Occipital lobe (tissue), 2 donors: ENCODE results near the gene MAD1L1. TPM values are rescaled to one million over a fixed set of nuclear protein-coding genes. Genes with fewer than 3 reads are reported as not detected.
"Not testable (repeated sequence)": the region's sequence is repeated elsewhere in the genome, so short reads cannot be mapped to it uniquely, and the experiment has no call there.

Source experiments
- DNase-seq: peaks from one replicate; lab custom pipeline; 2025; lab: John Stamatoyannopoulos, UW
- total RNA-seq: library from RNA; depleted of rRNA; stranded (reverse); fragments of >200 nt; gene quantifications from one replicate; pipeline ENCODE4 v1.2.3, GENCODE V29; 2014

MAD1L1 gene
- total RNA-seq, 1 donor from 2014 or later: 24.2 TPM

DNA sequence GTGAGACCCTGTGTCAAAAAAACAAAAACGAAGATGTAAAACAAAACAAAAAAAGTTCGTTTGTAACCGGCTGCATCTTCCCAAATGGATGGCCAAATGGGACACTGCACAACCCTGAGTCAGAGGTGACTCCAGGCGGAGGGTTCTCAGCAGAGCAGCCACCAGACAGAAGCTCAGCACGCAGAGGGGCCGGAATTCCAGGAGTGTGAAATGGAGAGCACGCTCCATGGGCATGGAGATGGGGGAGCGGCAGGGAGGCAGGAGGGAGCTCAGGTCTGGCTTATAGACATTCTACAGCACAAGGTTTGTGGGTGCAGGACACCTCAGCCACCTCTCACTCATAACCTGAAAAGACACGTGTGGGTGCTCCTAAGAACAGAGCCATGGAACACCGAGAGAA is 227.0 kb downstream of the MAD1L1 start:
- no peak for DNase-seq

DNA sequence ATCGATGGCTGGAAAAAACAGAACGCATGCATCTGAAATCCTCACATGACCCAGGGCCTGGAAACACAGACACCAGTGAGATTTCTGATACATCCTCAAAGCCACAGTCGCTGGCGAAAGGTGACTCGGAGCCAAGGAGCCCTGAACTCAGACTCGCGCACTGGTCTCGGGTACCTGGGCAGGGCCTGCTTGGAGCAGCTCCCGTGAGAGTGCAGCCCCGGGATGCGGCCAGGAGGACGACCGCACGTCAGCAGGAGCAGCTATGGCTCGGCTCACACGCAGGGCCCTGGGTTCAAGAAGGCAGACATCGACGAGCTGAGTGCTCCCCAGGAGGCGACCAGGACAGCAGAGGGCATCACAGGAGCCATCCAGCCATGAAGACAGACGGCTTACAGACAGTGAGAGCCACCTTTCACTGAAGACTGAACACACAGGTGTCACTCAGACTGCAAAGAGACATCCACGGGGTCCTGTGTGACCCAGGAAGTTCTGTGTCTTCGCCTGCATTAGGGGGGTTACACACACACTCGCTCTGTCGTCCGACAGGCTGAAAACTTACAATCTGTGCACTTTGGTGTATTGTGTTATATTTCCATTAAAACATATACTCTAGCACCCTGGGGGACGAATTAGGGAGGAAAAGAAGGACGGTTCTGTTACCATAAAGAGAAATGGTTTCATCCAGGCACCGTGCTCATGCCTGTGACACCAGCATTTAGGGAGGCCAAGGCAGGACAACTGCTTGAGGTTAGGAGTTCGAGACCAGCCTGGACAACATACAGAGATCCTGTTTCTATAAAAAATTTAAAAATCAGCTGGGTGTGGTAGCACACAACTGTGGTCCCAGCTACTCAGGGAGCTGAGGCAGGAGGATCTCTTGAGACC is 227.7 kb downstream of the MAD1L1 start:
- no peak for DNase-seq

DNA sequence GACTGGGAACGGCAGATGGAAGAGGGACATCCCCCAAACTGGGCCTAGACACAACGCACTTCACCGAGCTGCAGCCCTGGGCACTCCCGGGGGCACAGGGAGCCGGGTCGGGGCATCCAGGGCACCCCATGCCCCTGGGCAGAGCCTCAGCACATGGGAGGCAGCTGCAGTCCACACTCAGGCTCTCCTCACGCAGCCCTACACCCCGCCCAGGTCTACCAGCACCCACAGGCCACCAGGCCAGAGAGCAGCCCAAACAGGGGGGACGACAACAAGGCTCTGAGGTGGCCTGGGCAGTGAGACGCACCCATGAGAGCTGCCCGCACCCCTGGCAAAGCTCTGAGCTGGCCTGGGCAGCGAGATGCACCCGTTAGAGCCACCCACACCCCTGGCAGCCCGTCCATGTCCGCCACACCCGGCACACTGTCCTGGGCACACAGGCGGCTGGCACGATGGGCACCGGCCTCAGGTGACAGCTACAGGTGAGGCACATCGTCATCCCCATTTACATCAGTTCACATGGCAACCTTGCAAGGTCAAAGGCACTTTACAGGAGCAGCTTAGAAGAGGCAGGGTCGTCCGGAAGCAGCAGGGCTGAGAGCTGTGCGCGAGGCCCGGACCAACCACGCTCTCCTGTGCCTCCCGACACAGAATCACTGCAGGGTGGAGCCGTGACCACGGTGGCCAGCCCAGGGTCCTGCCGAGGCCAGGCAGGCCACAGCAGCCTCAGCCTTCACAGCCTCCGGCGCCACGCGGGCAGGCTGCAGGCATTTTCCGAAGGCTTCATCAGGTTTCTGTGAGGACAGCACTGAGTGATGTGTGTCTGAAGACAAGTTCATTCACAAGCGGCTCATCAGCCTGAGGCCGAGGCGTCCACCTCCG is 228.6 kb downstream of the MAD1L1 start:
- no peak for DNase-seq

DNA sequence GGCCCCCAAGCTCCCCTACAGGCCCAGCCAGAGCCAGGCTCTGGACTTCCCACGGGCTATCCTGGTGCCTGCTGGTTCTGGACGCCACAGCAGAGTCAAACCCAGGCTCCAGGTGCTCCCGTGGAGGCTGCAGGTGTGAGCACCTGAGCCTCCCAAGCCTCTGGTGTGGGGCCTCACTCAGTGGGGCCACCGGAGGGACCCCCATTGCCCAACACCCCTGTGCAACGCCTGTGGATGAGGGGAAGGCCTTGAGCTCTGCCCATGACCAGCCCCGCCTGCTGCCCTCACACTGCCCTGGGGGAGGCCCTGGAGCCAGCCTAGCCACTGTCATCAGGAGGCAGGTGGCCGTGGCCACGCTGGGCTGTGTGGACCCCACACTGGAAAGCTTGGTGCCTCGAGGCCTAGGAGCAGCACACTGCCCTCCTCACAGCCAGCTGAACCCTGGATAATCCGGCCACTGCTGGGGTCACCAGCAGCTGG is 229.3 kb downstream of the MAD1L1 start:
- DNase-seq: no peak

DNA sequence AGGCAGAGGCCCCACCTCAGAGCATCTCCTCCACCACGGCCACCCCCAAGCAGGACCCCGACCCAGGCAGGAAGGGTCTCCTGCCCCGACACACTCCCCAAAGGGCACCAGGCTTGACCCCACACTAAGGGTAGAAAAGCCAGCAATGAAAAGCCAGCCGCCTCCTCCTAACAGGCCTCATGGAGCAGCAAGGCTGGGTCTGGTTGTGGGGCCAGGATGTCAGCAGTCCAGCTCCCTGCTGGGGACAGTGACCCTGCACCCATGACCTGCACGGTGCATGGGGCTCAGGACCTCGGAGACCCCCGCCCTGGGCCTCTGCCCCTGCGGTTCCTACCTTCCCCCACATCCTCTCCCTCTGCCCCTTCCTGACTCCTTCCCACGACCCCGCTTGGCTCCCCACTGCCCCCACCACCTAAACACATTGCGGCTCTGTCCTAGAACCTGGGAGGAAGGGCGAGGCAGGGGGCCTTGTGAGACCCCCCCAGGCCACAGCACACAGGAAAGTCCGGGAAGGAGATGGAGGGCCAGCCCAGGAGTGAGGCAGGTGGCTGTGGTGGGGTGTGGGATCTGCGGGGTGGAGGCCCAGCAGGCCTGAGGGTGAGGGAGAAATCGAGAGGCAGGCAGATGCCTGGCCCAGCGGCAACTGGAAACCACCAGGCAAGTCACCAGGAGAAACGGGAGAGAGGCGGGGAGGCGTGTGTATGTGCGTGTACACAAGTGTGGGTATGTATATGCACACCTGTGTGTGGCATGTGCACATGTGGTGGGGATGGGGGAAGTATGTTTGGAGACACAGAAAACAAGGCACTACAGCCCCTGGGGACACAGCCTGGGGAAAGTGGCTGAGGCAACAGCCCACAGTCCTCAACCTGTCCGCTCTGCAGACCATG is 229.9 kb downstream of the MAD1L1 start:
- DNase-seq: no peak

DNA sequence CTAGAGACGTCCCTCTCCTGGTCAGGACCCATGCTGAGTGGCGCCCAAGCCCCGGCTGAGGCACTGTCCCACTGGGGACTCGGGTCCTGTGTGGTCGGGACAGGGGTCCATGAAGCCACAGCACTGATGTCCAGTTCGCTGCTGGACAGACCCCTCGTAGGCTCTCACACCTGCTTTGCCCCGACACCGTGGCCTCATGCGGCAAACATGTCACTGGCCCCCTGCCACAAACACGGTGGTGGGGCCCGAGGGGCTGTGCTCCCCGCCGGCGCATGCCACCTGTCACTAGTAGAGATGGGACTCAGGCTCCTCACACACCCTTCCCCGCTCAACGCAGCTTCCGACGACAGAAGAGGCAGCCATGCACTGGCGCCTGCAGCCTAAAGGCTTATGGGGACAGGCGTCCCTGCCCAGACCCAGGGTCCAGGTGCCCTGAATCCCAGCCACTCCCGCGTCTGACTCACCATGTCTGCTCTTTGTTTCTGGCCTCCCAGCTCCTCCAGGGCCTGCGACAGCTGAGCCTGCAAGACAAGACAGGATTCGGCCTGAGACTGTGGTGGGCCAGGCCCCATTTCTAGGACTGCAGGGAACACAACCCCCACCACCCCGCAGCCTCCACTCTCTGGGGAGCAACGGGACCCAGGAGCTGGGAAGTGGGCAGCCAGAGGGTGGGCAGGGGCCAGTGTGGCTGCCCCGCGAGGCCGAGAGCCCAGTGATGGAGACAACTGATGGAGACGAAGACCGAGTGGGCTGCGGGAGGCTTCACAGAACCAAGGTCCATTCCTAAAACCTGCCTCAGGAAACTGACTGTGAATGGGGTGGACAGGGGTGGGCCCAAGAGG is 230.9 kb downstream of the MAD1L1 start:
- DNase-seq: no peak

DNA sequence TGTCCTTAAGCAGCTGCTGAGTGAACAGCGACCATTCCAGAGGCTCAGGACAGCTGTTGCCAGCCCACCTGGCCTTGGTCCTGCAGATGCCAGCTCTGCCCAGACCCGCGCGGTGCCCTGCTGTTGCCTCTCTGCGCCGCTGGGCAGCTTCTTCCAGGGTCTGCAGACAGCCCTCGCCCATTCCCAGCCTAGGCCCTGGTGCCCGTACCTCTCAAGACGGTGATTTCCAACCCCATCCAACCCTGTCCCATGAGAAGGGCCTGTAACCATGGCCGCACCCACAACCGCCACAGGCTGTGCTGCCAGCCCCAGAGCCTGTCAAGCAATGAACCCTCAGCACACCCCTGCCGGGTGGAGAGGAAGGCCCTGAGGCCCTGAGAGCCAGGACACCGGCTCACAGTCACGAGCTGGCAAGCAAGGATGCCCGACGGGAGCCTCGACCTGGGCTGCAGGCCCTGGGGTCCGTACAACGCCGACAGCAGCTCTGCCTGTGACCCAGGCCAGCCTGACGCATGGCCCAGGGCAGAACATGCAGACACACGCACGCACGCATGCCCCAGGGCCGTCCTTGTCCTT is 231.9 kb downstream of the MAD1L1 start:
- DNase-seq: no peak

DNA sequence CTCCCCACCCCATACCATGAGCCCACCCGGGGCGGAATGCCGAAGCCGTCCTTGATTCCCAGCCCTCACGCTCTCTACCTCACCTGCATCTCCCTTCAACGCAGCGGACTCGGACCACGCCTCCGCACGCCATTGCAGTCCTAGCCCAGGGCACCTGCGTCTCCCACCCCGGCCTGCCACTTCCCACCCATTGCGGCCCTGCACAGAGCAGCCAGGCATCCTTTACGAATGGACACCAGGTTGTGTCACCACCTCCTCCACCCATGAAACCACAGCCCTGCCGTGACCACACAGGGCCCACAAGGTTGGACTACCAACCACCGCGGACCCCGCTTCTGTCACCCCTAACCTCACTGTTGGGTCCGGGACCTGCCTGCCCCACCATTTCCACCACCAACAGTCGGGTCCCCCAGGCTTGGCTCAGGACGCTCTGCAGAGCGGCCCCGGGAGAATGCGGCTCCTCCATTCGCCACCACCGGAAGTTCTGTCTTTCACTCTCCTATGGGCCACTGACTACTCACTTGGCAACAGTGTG is 232.5 kb downstream of the MAD1L1 start:
- DNase-seq: no peak

DNA sequence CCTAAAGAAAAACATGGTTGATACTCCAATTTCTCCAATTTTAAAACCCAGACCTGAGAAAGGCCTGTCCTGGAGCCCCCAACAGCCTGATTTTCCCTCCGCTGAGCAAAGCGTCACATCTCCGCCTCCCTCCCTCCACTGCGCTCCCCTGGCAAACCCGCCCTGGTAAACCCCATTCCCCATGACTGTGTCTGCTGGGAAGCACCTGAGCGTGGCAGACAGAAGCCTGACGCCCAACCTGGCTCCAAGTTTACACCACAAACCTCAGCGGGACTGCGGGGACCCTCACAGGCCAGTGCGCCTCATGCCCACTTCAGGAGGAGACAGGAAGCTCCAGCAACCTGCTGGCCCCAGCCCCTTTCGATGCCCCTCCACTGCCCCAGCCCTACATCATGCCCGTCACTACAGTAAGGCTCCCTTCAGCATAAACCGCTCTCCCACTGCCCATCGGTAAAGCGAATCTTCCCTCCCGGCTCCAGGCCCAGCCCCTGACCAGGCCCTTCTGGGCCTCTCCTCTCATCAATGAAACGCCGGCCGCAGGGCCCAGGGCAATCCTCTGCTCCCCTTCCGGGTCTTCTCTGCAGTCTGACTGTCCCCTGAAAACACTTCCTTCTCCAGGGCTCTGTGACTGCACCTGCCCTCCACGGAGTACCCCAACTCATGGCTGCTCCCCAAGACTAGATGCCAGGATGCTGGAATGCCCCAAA is 233.3 kb downstream of the MAD1L1 start:
- DNase-seq: no peak

DNA sequence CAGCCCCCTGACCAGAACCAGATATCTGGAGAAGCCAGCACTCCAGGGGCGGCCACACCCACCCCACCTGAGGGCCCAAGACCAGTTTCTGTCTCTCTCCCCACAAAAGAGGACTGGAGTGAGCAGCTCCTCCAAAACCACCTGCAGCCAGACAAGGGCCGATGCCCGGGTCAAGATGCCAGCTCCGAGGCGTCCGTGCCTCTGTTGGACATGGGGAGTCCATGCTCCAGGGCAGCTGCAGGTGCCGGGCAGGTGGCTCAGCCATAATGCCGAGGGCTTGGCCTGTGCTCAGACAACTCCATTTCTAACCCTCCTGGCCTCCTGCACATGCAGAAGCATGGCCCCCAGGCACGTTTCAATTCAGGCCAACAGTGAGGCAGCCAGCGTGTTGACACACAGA is 234.6 kb downstream of the MAD1L1 start:
- DNase-seq: no peak

DNA sequence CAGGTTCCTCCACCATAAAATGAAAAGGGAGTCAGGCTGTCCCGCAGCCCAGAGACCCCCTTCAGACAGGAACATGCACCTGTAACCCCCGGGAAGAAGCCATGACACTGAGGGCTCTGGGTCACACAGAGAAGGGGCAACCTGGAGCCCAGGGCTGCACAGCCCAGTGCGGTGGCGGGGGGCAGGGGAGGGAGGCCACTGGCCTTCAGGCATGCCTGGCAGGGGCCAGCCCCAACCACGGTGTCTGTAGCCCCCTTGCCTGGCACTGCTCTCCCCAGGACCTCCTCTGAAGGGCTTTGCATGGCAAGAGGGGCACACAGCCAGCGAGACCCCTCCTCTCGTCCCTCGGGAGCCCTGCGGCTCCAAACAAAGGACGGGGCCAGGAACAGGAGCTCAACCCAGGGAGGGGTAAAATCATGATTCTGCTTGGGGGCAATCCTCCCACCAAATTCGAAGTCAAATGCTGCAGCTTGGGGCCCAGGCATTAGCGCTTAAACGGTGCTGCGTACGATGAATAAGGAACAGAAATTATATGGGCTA is 235.1 kb downstream of the MAD1L1 start:
- DNase-seq: no peak

DNA sequence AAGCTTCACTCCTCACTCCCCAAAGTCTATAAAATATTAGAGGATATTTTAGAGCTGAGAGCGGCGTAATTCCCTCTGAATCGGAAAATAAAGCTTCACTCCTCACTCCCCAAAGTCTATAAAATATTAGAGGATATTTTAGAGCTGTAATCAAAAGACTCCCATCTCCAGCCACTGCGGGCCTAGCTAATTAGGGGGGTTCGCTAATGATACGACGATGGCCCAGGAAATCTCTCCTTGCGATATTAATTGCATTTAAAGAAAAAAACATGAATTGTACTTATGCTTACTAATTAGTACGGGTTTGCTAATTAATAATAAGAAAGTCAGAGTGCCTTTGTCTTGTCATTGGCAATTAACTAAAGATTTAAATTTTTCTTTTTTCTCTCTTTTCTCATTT is 235.9 kb downstream of the MAD1L1 start:
- DNase-seq: no peak

DNA sequence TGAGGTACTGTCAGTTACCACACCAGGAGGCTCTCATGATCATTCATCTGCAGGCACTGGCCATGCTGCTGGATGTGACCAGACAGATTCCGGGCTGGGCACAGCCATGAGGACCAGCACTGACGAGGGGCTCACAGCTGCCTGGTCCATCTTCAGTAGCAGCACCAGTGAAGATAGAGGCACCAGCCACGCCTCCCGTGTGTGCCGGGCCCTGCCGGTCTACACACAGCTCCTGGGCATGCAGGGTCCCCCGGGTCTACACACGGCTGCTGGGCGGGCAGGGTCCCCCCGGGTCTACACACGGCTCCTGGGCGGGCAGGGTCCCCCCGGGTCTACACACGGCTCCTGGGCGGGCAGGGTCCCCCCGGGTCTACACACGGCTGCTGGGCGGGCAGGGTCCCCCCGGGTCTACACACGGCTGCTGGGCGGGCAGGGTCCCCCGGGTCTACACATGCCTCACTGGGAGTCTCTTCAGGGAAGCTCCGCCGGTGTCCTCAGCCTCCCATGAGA is 236.8 kb downstream of the MAD1L1 start:
- DNase-seq: not testable (repeated sequence)

DNA sequence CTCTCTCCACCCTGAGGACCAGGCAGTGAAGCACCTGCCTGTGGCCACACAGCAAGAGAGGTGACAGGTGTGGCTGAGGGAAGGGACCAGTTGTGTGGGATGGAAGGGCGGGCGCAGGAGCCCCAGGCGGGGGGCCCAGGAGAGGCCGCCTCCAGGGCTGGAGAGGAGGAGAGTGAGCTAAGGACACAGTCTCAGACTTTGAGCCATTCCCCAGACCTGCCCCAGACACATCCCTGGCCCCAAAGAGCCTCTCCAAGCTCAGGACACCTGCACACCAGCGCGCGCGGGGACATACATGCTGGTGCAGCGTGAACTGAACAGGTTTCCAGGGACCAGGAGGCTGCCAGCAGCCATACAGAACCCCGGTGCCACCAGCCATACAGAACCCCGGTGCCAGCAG is 237.3 kb downstream of the MAD1L1 start:
- no peak for DNase-seq

DNA sequence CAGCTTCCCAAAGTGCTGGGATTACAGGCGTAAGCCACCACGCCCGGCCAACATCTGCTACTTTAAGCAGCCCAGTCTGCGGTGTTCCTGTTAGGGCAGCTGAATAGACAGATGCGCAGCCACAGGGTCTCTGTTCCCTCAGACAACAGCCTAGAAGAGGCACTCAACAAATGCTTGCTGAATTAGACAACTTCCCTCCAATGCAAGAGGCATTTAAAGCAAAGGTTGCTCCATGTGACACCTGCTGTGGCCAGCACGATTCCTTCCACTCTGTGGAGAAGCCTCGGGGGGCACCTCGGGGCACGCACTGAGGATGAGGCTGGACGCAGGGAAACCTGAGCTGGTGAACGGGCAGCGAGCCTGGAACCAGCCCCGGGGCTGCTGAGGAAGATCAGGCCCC is 237.8 kb downstream of the MAD1L1 start:
- DNase-seq: no peak

DNA sequence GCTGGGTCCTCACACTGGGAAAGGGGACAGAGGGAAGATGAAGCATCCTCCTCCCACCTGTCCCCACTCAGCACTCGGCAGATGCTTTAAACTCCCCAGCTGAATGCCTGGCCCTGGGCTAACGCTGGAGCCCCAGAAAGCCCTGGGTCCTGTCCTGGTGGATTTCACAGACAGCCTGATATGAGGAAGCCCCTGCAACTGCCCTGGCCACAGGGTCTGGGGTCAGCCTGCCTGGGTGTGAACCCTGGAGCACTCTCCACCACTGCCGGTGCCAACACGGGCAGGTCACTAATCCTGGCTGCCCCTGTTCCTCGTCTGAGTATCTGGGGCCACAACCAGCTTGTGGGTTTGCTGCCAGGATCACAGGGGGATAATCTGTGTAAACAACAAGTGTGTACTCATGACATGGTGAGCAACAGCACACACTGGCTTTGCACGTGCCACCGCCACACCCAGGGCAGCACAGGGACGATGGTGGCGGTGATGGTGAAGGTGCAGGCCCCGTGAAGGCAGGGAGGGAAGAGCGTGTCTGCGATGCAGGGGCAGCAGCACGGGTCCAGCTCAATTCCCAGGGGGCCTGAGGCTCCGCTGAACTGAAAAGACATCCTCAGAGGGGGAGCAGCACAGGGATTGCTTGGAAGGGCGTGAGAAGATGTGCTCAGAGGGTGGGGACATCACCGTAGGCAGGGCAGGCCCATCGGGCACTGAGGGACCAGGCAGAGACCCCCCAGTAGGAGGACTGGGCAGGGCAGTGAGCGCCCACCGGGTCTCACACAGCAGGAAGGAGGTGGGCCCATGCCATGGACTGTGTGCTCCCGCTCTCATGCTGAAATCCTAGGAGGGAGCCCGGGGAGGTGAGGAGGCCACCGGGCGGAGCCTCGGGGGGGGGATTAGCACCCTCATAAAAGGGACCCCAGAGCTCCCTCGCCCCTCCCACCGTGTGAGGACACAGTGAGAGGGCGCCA is 238.7 kb downstream of the MAD1L1 start:
- no peak for DNase-seq

DNA sequence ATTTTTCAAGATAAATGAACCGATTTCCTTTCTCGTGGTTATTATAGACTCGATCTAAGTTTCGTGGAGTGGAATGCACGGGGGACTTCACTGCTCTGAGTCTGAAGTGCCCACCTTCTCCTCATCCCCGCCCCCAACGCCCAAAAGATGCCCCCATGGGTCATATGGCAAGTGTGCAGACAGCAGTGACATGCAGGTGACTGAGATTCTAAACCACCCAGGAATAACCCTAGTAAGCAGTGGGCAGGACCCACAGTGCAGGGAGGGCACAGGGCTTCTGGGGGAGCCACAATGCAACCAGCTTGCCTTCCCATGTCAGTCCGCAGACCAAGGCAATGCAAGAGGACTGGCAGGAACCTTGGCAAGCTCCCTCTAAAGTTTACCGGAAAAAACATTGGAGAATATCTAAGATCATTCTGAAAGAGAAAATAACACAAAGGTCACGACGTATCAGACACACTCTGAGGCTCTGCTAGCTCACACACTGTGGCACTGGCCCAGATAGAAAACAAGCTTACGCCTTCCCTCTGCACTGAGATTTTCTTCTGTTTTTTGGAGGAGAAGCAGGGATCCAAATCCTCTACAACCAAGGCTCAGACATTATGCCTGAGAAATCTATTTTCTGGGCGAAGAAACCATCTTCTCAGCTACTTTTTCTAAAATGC is 239.6 kb downstream of the MAD1L1 start:
- no peak for DNase-seq
